Tibial nerve (tissue), 4 donors: ENCODE data around the gene ABCC8.

ENCODE experiments used
- EP300 ChIP-seq, 2 donors: sonication (generic); formaldehyde crosslinking; IDR thresholded peaks; one replicate each; pipeline ENCODE4 v1.6.1; 2017; ENCODE audit warnings: antibody characterized with exemption in 2 of 2, mild to moderate bottlenecking in 1 of 2
- TF ChIP-seq, protein P1 (sequence below), 5 experiments: fragments of 200-600 bp in 3 of 5; fragments of 450-650 bp in 2 of 5; sonication (generic) in 3 of 5; IDR thresholded peaks; one replicate each; pipeline ENCODE4 v1.5.1; 2016 to 2019; ENCODE audit warnings: antibody characterized with exemption in 5 of 5, mild to moderate bottlenecking in 3 of 5, moderate library complexity in 2 of 5

GRCh38 chr11:17502630-17503029 is 26.0 kb upstream of the ABCC8 start:
- TF ChIP-seq, protein P1, sequence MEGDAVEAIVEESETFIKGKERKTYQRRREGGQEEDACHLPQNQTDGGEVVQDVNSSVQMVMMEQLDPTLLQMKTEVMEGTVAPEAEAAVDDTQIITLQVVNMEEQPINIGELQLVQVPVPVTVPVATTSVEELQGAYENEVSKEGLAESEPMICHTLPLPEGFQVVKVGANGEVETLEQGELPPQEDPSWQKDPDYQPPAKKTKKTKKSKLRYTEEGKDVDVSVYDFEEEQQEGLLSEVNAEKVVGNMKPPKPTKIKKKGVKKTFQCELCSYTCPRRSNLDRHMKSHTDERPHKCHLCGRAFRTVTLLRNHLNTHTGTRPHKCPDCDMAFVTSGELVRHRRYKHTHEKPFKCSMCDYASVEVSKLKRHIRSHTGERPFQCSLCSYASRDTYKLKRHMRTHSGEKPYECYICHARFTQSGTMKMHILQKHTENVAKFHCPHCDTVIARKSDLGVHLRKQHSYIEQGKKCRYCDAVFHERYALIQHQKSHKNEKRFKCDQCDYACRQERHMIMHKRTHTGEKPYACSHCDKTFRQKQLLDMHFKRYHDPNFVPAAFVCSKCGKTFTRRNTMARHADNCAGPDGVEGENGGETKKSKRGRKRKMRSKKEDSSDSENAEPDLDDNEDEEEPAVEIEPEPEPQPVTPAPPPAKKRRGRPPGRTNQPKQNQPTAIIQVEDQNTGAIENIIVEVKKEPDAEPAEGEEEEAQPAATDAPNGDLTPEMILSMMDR (IDR thresholded peaks at IDR 0.05), result no peak
- no peak for TF ChIP-seq EP300 (IDR thresholded peaks at IDR 0.05)
